ENCODE data around the gene BTBD9. TPM values are rescaled to one million over a fixed set of nuclear protein-coding genes. Genes with fewer than 3 reads are reported as not detected.
A peak's percentile ranks its signal among the peaks of the same experiment; 100 is the strongest.

The BTBD9 gene
- total RNA-seq, 6 experiments from 2014 or later, result 11.0 to 12.7 (median 12.5) TPM

DNA sequence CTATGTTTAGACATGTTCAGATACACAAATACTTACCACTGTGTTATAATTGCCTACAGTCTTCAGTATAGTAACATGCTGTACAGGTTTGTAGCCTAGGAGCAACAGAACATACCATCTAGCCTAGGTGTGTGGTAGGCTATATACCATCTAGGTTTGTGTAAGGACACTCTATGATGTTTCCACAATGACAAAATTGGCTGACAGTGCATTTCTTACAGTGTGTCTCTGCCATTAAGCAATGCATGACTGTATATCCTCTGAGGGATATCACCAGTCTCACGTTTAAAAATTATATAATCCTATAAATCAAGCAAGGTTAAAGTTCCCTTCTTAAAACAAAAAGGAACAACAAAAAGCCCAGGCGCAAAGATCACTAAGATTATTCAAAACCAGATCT, 352.2 kb downstream of the BTBD9 start:
- Mint-ChIP-seq H3K27ac (no peak overlapping the region), H3K9me3 (peaks cover 2% of the 10 kb centered on the region; the same call in 1 of the 2 replicates), H3K4me3 (no peak overlapping the region), H3K4me1 (ENCODE audit: low read depth) (peaks cover 22% of the 10 kb centered on the region), H3K36me3 (ENCODE audit: low read depth) (peaks cover 14% of the 10 kb centered on the region), H3K27me3 (ENCODE audit: insufficient read depth) (no peaks in the 10 kb centered on the region)
- no peak for DNase-seq
- TF ChIP-seq, protein P1, sequence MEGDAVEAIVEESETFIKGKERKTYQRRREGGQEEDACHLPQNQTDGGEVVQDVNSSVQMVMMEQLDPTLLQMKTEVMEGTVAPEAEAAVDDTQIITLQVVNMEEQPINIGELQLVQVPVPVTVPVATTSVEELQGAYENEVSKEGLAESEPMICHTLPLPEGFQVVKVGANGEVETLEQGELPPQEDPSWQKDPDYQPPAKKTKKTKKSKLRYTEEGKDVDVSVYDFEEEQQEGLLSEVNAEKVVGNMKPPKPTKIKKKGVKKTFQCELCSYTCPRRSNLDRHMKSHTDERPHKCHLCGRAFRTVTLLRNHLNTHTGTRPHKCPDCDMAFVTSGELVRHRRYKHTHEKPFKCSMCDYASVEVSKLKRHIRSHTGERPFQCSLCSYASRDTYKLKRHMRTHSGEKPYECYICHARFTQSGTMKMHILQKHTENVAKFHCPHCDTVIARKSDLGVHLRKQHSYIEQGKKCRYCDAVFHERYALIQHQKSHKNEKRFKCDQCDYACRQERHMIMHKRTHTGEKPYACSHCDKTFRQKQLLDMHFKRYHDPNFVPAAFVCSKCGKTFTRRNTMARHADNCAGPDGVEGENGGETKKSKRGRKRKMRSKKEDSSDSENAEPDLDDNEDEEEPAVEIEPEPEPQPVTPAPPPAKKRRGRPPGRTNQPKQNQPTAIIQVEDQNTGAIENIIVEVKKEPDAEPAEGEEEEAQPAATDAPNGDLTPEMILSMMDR (IDR thresholded peaks at IDR 0.05), result no peak

DNA sequence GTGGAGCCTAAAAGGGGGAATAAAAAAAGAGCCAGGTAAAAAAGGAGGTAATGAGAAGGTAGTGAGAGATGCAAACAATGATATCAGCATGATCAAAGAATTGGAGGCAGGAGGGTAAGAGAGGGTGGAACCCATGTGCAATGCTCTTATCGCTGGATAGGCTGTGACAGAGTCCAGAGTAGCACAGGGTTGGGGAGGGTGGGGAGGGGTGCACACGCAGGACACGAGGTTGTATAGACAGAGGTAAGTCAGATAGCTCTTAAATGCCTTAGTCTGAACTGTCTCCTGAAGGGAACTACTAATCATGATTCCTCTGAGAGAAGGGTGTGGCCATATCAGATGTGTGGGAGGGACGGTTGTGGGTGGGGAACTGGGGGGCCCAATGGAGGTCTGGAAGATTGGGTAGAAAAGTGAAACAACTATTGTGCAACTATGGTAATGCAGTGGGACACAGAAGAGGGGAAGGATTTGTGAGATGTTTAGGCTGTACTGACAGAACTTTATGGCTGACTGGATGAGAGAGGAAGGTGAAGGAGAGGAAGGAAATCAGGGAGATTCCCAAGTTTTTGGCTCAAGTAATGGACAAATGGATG, 354.8 kb downstream of the BTBD9 start:
- TF ChIP-seq, protein P1 (IDR thresholded peaks at IDR 0.05), result no peak
- Mint-ChIP-seq H3K4me1 (ENCODE audit: low read depth) (peaks cover 36% of the 10 kb centered on the region), H3K4me3 (no peak overlapping the region), H3K27me3 (ENCODE audit: insufficient read depth) (no peaks in the 10 kb centered on the region), H3K27ac (no peak overlapping the region), H3K36me3 (ENCODE audit: low read depth) (peaks cover 12% of the 10 kb centered on the region; the same call in 1 of the 2 replicates), H3K9me3 (no peaks in the 10 kb centered on the region)
- no peak for DNase-seq

DNA sequence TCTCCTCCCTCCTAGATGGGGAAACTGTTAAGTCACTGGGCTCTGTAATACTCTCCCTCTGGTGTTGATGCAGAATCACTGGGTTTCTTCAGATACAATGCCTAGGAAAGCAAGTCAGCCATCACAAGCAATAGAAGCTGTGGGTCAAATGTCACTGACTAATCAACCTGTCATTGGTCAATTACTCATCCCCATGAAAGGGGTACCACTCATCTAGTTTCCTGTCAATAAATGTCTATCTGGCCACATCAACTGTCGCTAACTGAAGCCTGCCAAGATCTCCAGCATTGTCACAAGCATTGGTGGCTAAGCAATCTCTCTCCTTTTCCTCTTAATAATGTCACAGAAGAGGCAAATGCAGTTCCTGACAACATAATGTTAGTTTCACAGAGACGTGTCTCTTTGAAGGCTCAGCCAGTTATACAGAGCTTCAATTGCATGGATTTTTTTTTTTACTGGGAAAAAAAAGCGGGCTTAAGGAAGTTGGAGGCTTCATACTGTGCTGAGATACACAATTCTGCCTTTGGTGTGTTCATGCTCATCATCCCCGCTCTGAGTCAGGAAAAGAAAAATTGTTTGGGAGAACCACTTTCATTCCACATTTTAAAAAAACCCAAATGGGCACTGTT, 355.9 kb downstream of the BTBD9 start:
- H3K27me3 Mint-ChIP-seq (ENCODE audit: insufficient read depth), result no peaks in the 10 kb centered on the region
- DNase-seq, result peak; percentile 15
- H3K36me3 Mint-ChIP-seq (ENCODE audit: low read depth), result peaks cover 12% of the 10 kb centered on the region; the same call in 1 of the 2 replicates
- TF ChIP-seq, protein P1 (IDR thresholded peaks at IDR 0.05), result no peak
- H3K4me1 Mint-ChIP-seq (ENCODE audit: low read depth), result peaks cover 41% of the 10 kb centered on the region
- H3K4me3 Mint-ChIP-seq, result no peak overlapping the region
- no peaks in the 10 kb centered on the region for H3K9me3 Mint-ChIP-seq
- H3K27ac Mint-ChIP-seq, result peak overlapping the region; percentile 17; the same call in 1 of the 2 replicates

DNA sequence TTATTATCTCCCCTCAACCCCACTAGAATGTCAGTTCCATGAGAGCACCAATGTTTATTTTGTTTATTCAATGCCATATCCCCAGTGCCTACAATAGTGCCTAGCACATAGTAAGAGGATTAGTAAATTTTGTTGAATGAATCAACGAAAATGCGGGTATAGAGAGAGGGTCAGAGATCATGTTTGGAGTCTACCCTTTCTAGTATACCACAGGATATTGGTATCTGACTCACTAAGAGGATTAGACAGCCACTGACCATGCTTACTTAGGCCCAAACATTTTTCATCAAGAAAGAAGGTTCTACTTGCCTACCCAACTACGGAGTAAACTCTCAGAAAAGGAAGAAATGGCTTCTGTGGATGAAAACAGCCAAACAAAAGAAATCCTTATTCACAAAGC, 356.8 kb downstream of the BTBD9 start:
- TF ChIP-seq, protein P1 (IDR thresholded peaks at IDR 0.05), result no peak
- Mint-ChIP-seq H3K27ac (no peak overlapping the region; the same call in 1 of the 2 replicates), H3K9me3 (no peaks in the 10 kb centered on the region), H3K4me3 (no peak overlapping the region; the same call in 1 of the 2 replicates), H3K27me3 (ENCODE audit: insufficient read depth) (no peaks in the 10 kb centered on the region), H3K4me1 (ENCODE audit: low read depth) (peaks cover 41% of the 10 kb centered on the region), H3K36me3 (ENCODE audit: low read depth) (peaks cover 12% of the 10 kb centered on the region; the same call in 1 of the 2 replicates)
- DNase-seq, result no peak

DNA sequence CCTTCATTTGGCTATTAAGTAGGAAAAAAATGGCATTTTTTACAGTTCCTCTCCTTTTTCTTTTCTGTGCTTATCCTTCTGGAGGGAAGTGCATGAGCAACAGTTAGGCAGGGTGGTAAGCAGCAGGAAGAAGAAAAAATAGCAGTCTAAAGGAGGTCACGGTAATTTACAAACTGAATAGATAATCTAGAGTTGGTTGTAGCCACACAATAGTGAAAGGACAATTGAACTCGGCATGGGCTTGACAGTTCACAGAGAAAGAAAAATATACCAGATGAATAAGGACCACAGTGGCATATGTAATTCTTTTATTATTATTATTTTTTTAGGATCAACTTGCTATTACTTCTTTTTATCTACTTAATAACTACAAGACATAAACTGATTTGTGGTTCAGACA, 358.6 kb downstream of the BTBD9 start:
- no peak for DNase-seq
- Mint-ChIP-seq H3K4me1 (ENCODE audit: low read depth) (peaks cover 41% of the 10 kb centered on the region), H3K4me3 (no peak overlapping the region), H3K27ac (no peak overlapping the region), H3K27me3 (ENCODE audit: insufficient read depth) (no peaks in the 10 kb centered on the region), H3K9me3 (no peaks in the 10 kb centered on the region), H3K36me3 (ENCODE audit: low read depth) (peaks cover 8% of the 10 kb centered on the region; the same call in 1 of the 2 replicates)
- TF ChIP-seq, protein P1 (IDR thresholded peaks at IDR 0.05), result no peak
